GM13976 (cell line): ENCODE measurements around the gene CSNK2A1.

Experiments used
- DNase-seq: peaks from one replicate; pipeline ENCODE4 v3.0.0; 2012; ENCODE audit warnings: low spot score
- in situ Hi-C: fragments of 300-500 bp; cut with MboI; formaldehyde crosslinking; loops from one replicate; pipeline ENCODE4 v1.12.0; 2022; ENCODE audit warnings: low sequenced_read_pairs, mixed read lengths, inconsistent platforms; ENCODE audit not compliant: unreplicated experiment
- TF ChIP-seq, protein P1 (sequence below): IDR thresholded peaks from 2 replicates; pipeline ENCODE4 v1.5.1; 2012; ENCODE audit warnings: borderline replicate concordance, mild to moderate bottlenecking; ENCODE audit not compliant: insufficient read depth; ENCODE audit errors: extremely low read depth, missing control alignments, control extremely low read depth

The CSNK2A1 gene

DNA sequence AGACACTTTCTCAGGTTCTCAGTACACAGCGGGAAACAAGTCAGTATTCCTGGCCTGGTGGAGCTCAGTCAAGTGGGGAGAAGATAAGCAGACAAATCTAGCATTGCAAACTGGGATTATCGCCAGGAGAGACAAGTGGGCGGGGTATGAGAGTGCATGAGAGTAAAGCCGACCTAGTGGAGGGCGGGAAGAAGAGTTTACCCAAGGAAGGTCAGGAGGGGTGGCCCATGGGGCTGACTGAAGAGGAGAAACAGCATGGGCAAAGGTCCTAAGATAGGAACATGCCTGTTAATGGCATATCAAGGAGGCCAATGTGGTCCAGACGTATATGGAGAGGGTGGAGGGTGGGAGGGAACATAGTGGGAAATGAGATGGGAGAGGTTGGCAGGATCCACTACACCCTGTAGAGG, 12.4 kb upstream of the CSNK2A1 start:
- no peak for DNase-seq
- TF ChIP-seq, protein P1, sequence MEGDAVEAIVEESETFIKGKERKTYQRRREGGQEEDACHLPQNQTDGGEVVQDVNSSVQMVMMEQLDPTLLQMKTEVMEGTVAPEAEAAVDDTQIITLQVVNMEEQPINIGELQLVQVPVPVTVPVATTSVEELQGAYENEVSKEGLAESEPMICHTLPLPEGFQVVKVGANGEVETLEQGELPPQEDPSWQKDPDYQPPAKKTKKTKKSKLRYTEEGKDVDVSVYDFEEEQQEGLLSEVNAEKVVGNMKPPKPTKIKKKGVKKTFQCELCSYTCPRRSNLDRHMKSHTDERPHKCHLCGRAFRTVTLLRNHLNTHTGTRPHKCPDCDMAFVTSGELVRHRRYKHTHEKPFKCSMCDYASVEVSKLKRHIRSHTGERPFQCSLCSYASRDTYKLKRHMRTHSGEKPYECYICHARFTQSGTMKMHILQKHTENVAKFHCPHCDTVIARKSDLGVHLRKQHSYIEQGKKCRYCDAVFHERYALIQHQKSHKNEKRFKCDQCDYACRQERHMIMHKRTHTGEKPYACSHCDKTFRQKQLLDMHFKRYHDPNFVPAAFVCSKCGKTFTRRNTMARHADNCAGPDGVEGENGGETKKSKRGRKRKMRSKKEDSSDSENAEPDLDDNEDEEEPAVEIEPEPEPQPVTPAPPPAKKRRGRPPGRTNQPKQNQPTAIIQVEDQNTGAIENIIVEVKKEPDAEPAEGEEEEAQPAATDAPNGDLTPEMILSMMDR, result no peak
- in situ Hi-C loops, result loop anchor here (25.0 kb wide), 1 partner anchor 181 kb away; no protein-coding TSS in a partner anchor

DNA sequence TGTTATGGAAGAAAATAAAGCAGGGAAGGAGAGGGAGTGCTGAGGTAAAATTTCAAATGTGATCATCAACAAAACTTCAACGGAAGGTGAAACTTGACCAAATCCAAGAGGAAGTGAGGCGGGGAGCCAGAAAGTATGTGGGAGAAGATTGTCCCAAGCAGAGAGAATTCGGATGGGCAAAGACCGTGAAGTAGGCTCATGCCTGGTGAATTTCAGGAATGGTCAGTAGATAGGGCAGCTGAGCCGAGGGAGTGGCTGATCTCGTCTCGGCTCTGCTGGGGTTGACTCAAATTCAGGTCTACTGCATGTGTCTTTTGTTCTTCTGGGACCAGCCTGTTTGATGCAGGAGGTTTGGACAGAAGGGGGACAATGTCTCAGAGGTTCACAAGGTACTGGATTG, 7.0 kb upstream of the CSNK2A1 start:
- no peak for DNase-seq
- TF ChIP-seq, protein P1, result no peak
- in situ Hi-C loops, result loop anchor here (25.0 kb wide), 1 partner anchor 187 kb away; no protein-coding TSS in a partner anchor

DNA sequence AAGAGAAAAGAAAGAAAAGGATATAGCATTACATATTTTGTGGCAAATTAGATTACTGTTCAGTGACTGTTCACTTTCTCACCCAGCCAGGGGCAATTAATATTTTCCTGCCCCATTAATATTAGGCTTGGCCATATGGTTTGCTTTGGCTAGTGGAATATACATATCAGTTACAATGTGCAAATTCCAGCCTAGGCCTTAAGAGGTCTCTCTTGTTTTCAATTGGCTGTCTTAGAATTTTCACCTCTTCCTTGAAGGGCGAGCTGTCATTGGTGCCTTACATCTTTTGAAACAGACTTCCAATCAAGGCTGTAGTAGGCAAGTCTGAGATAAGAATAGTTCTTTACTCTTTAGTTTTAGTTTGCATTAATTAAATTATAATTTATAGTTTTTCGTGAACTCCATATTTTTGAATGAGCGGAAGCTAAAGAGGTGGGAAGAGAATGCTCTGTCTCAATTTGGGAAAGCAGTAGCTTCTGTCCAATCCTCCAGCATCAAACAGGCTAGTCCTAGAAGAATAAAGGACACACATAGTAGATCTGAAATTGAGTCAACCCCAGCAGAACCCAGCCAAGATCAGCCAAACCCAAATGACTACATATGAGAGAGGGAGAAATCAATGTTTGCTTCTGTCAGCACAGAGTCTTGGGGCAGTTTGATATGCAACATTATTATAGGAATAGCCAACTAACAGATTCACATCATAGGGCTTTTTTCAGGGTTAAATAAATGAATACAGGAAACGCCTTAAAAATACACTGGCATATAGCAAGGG, 6.3 kb upstream of the CSNK2A1 start:
- TF ChIP-seq, protein P1, result no peak
- no peak for DNase-seq
- in situ Hi-C loops, result loop anchor here (25.0 kb wide), 1 partner anchor 187 kb away; no protein-coding TSS in a partner anchor

DNA sequence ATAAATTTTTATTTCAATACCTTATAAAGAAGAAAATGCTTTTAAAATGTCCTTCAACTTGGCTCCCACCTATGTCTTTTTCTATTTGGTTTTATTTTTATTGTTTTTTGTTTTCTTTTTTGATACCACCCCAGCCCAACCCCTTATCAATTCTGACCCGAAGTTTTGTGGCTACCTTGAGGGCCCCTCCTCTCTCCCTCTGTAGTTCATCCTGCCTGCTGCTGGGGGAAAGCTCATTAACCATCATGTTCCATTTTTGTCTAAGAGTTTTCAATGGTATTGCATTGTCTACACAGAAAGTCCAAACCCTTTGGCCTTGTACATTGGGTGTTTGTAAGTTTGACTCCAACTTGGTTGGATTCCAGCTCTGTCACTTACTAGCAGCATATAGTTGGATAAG, 5.3 kb upstream of the CSNK2A1 start:
- no peak for DNase-seq
- TF ChIP-seq, protein P1, result no peak
- in situ Hi-C loops, result no loop called here

DNA sequence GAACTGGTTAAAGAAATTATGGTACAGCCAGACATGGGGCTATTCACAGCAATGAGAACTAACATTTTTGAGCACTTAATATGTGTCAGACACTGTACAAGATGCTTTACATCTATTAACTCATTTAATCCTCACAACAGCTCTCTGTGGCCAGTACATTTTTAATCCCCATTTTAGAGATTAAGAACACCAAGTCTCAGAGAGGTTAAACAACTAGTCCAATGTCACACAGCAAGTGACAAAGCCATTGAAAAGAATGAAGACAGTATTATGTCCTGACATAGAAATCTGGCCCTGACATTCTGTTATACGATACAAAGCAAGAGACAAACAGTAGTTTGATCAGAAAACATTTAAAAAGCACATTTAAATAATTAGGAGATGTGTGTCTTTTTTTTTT, 3.8 kb upstream of the CSNK2A1 start:
- TF ChIP-seq, protein P1, result no peak
- no peak for DNase-seq
- in situ Hi-C loops, result no loop called here

DNA sequence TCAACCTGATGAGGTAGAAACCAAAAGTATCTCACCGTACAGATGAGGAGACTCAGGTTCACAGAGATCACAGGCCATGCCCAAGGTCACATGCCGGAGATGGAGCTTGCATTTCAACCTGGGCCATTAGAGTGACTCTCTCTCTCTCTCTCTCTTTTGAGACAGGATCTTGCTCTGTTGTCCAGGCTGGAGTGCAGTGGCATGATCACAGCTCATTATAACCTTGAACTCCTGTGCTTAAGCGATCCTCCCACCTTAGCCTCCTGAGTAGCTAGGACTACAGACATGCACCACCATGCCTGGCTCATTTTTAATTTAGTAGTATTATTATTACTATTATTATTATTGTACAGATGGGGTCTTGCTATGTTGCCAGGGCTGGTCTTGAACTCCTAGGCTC, 2.8 kb upstream of the CSNK2A1 start:
- in situ Hi-C loops, result no loop called here
- DNase-seq, result no peak
- TF ChIP-seq, protein P1, result no peak
